Measurements from ENCODE around the gene IFNLR1. TPM values are rescaled to one million over a fixed set of nuclear protein-coding genes. Genes with fewer than 3 reads are reported as not detected.

The IFNLR1 gene
- polyA plus RNA-seq, 3 donors, result not detected

DNA sequence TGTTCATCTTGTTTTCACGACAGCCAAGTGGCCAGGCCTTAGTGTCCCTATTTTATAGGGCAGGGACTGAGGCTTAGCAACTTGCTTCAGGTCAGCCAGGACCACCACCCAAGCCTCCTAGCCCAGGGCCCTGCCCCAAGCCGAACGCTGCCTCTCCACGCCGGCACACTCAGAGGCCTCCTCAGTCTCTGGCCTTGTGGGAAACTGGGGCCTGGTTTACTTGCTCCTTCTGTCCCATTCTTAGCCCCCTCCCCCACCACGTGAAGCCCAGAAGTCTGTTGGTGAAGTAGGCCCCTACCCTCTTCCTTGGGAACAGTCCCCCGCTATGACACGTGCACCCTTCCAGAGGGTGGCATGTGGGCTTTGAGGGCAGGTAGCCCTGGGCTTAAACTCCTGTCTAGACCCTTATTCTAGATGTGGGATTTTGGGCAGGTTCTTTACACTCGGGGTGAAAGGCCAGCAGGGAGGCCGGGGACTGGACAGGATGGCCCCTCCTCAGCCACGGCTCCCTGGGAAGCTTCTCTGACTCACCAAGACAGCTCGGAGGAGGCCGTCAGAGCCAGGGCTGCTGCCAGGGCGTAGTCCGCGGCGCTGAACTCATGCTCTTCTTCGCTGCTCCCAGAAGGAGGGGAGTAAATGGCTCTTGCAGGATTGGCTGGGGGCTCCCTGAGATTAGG lies 79.5 kb downstream of the IFNLR1 start:
- Mint-ChIP-seq H3K36me3 (no peaks in the 10 kb centered on the region), H3K4me1 (peaks cover 10% of the 10 kb centered on the region), H3K27me3 (ENCODE audit: low read depth in 3 of 3) (peaks cover 3 to 16% (median 14%) of the 10 kb centered on the region in 3 donors), H3K4me3 (no peak overlapping the region), H3K27ac (no peak overlapping the region), H3K9me3 (no peaks in the 10 kb centered on the region)
- Histone ChIP-seq H3K27ac (ENCODE audit: low read depth in 1 of 2, low read length in 2 of 2) (no peak overlapping the region), H3K4me2 (replicated peaks; ENCODE audit: extremely low read depth, low read length, poor library complexity, severe bottlenecking) (no peak overlapping the region), H4K20me1 (ENCODE audit: insufficient read depth, low read length) (no peaks in the 10 kb centered on the region), H3K79me2 (ENCODE audit: insufficient read depth, low read length) (no peaks in the 10 kb centered on the region), H3K9me3 (replicated peaks in 1 of 2; ENCODE audit: control insufficient read depth in 1 of 2, insufficient read depth in 1 of 2, low read length in 2 of 2) (no peaks in the 10 kb centered on the region), H3K36me3 (replicated peaks in 1 of 2; ENCODE audit: control insufficient read depth in 1 of 2, insufficient read depth in 2 of 2, low read length in 2 of 2) (no peaks in the 10 kb centered on the region), H3K27me3 (ENCODE audit: control insufficient read depth in 2 of 2, insufficient read depth in 2 of 2, low read length in 2 of 2) (peaks cover 0 to 2% of the 10 kb centered on the region in 2 donors), H2AFZ (ENCODE audit: insufficient read depth, low read depth, low read length, poor library complexity, severe bottlenecking) (no peak overlapping the region), H3K9ac (ENCODE audit: insufficient read depth, low read length, poor library complexity, severe bottlenecking) (no peak overlapping the region), H3K4me3 (replicated peaks in 1 of 3; ENCODE audit: low read depth in 2 of 3, low read length in 3 of 3) (no peak overlapping the region), H3K4me1 (ENCODE audit: control insufficient read depth in 1 of 2, insufficient read depth in 2 of 2, low read length in 2 of 2) (no peaks in the 10 kb centered on the region)
- TF ChIP-seq, protein P1, sequence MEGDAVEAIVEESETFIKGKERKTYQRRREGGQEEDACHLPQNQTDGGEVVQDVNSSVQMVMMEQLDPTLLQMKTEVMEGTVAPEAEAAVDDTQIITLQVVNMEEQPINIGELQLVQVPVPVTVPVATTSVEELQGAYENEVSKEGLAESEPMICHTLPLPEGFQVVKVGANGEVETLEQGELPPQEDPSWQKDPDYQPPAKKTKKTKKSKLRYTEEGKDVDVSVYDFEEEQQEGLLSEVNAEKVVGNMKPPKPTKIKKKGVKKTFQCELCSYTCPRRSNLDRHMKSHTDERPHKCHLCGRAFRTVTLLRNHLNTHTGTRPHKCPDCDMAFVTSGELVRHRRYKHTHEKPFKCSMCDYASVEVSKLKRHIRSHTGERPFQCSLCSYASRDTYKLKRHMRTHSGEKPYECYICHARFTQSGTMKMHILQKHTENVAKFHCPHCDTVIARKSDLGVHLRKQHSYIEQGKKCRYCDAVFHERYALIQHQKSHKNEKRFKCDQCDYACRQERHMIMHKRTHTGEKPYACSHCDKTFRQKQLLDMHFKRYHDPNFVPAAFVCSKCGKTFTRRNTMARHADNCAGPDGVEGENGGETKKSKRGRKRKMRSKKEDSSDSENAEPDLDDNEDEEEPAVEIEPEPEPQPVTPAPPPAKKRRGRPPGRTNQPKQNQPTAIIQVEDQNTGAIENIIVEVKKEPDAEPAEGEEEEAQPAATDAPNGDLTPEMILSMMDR (IDR thresholded peaks at IDR 0.05), result no peak
- WGBS (ENCODE audit: insufficient coverage), result 96% methylated on average over 9 of the region's 18 CpGs
- DNase-seq, result no peak
- intact Hi-C loops (cut with micrococcal nuclease), result no loop called here

DNA sequence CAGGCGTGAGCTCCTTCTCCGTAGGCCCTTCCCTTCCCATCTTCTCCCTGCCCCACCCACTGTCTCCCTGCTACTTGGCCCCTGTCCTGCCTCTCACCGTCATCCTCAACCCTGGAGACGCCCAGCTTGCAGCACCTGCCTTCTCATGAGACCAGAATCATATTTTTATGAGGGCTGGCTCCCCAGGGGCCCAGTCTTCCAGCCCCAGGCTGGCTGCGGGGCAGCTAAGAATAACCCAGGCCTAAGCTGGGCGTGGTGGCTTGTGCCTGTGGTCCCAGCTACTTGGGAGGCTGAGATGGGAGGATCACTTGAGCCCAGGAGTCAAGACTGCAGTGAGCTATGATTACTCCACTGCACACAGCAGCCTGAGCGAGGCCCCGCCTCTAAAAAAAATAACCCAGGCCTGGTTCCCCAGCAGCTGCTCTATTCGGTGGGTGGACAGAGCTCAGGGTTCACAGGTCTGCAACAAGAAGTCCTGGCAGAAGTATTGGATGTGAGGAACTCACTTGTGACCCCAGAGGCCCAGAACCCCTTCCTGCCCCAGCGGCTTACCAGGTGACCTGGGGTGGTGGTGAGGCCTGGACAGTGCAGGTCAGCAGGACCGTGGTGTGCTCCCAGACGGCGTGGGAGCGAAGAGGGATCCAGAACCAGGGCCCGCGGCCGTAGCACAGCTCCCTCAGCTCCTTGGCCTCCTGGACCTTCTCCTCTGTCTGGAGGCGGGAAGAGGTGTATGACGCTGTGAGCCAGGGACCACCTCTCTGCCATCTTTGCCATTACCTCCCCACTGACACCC lies 81.5 kb downstream of the IFNLR1 start:
- H3K27ac ChIP-seq (ENCODE audit: low read depth in 1 of 2, low read length in 2 of 2), result no peak overlapping the region
- H3K27ac Mint-ChIP-seq, result no peak overlapping the region
- no peak overlapping the region for H3K4me3 Mint-ChIP-seq
- no peak overlapping the region for H3K4me3 ChIP-seq (replicated peaks in 1 of 3; ENCODE audit: low read depth in 2 of 3, low read length in 3 of 3)
- intact Hi-C loops (cut with micrococcal nuclease), result no loop called here
- no peaks in the 10 kb centered on the region for H4K20me1 ChIP-seq (ENCODE audit: insufficient read depth, low read length)
- no peaks in the 10 kb centered on the region for H3K79me2 ChIP-seq (ENCODE audit: insufficient read depth, low read length)
- no peak overlapping the region for H3K4me2 ChIP-seq (replicated peaks; ENCODE audit: extremely low read depth, low read length, poor library complexity, severe bottlenecking)
- H3K36me3 Mint-ChIP-seq, result no peaks in the 10 kb centered on the region
- no peak overlapping the region for H2AFZ ChIP-seq (ENCODE audit: insufficient read depth, low read depth, low read length, poor library complexity, severe bottlenecking)
- H3K9me3 Mint-ChIP-seq, result no peaks in the 10 kb centered on the region
- no peaks in the 10 kb centered on the region for H3K9me3 ChIP-seq (replicated peaks in 1 of 2; ENCODE audit: control insufficient read depth in 1 of 2, insufficient read depth in 1 of 2, low read length in 2 of 2)
- H3K36me3 ChIP-seq (replicated peaks in 1 of 2; ENCODE audit: control insufficient read depth in 1 of 2, insufficient read depth in 2 of 2, low read length in 2 of 2), result no peaks in the 10 kb centered on the region
- no peak for DNase-seq
- H3K27me3 Mint-ChIP-seq (ENCODE audit: low read depth in 3 of 3), result peaks cover 0 to 4% (median under 1%) of the 10 kb centered on the region in 3 donors
- H3K27me3 ChIP-seq (ENCODE audit: control insufficient read depth in 2 of 2, insufficient read depth in 2 of 2, low read length in 2 of 2), result no peaks in the 10 kb centered on the region
- no peaks in the 10 kb centered on the region for H3K4me1 Mint-ChIP-seq
- no peaks in the 10 kb centered on the region for H3K4me1 ChIP-seq (ENCODE audit: control insufficient read depth in 1 of 2, insufficient read depth in 2 of 2, low read length in 2 of 2)
- TF ChIP-seq, protein P1 (IDR thresholded peaks at IDR 0.05), result no peak
- 93% methylated on average over 16 of the region's 19 CpGs for WGBS (ENCODE audit: insufficient coverage)
- H3K9ac ChIP-seq (ENCODE audit: insufficient read depth, low read length, poor library complexity, severe bottlenecking), result no peak overlapping the region

Data from CD14-positive monocyte (primary cell).